Measurements from ENCODE around the gene SH3TC1.

The SH3TC1 gene

DNA sequence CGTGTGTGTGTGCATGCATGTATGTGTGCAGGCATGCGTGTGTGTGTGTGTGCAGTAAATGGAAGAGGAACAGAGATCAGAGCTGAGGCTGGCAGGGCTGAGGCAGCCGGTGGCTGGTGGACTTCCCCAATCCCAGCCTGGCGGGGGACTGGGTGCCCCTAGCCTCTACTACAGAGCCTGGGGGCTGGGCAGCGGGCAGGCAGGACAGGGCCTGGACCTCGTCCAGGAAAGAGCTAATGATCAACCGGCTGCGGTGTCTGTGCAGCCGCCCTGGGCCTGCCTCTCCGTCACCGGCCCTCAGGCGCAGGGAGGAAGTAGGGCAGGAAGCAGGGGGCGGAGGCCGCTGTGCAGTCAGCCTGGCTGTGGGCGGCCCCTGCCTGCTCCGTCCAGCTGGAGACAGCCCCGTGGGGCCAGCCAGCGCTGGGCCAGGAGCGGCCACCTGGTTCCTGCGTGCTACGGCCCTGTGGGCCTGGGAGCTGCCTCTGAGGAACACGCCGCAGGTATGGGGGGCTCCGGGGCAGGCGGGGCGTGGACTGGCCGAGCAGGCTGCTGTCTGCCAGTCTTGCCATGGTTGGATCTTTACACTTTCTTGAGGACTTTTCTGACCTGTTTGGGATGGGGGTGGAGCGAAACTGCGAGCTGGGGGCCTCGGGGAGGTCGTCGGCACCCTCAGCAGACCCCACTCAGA, at the start of gene SH3TC1:
Gene SH3TC1, plus strand, starts transcription at position 385 of the 688 bp plus-strand sequence. CDS start 5,905 bp downstream, outside the sequence.
- DNase-seq (ENCODE audit: low spot score) = peak; percentile 87

DNA sequence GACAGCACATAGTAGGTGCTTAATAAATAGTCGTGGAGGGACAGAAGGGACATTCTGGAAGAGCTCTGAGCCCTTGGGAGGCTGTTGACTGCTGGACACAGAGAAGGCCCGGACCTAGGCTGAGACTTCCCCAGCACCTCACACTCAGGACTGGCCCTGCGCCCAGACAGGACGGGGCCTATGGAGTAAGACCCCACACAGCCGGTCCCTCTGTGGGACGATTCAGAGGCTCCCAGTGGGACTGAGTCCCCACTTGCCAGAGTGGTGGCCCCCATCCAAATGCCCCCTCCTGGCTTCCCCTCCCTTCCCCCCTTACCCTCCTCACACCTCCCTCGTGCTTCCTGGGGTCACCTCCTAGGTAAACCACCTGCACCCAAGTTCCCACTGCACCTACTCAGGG, 49.4 kb upstream of the SH3TC1 start:
- no peak for DNase-seq (ENCODE audit: low spot score)

DNA sequence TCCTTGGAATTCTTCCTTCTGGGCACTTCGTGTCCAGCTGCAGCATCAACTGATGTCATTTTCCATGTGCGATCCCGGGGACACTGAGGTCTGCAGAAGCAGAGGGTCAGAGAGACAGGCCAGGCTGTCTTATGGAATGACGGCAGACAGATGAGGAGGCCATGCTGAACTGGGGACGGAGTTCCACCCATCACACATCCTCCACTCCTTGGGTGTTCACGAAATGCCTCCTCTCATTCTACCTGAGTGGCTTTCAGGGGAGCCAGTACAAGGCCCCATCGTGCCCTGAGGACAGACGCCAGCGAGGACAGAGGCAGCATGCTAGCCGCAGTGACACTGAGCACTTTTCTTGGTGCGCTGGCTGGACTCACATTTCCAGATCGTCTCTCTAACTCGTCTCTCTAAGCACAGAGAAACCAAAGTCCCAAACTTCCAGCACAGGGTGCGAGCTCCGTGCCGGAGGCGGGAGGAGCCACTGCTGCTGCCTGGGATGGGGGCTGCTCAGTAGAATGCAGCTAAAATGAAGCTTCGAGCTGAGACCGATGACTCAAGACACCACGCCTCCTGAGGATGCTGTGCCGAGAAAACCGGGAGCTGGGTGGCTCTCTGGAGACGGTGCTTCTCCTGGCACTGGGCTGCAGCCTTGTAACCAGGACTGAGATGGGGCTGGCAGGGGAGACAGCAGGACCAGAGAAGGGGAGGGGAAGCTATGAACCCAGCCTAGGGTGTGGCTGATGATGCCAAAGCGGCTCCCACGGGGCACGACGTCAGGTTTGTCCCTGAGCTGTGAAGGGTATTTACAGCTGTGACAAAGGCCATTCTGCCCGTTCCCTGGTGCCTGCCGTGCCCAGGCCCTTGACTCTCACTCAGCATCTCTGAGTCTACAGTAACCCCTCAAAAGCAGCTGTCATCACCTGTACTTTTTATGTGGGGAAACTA, 48.7 kb upstream of the SH3TC1 start:
- DNase-seq (ENCODE audit: low spot score) = no peak

DNA sequence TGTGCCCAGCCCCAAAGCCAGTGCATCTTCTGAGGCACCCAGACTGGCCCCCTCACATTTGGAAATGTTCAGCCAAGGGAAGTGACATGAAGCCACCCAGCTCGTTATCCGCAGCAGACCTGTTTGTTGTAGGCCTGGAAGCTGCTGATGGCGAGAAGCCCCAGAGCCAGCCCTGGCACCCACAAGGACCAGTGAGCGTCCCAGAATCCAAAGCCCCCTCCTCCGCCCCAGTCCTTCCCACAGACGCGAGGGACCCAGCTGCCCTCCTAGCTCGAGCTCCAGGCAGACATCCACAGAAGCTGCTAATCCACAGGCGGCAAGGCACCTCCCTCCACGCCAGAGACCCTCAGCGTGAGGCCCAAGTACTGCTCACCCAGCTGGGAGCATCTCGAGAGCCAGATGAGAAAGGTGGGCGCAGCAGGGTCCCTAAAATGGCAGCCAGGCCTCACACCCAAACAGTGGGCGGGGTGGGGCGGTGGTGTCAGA, 47.9 kb upstream of the SH3TC1 start:
- no peak for DNase-seq (ENCODE audit: low spot score)

DNA sequence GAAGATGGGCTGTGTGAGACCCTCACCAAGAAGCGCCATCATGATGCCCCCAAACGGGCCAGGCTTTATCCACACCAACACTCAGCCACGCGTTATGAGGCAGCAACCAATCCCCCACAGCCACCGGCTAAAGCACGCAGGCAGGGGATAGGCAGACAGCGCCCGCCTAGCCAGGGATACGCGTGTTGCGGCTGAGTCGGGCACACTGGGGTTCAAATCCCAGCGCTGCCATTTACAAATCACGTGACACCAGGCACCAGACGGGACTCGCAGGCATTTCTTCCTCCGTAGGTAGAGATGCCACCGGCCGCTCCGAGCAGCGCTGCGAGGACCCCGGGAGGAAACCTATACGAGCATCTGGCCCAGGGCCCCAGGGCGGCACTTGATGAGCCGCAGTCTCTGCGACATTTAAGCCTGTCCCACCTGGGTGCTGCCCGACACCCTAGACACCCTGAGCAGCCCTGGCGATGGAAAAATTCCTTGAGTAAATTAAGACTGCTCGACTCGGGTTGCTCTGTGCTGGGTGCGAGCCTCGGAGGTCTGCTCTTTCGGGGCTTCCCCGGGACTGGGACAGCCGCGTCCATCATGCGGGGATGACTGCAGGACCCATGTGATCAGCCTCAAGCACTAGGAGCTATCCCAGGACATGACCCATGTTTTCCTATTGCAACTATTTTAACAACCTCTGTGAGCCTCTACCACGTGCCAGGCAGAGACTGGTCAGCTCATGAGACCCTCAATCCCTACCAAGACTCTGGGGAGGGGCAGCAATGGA, 46.8 kb upstream of the SH3TC1 start:
- DNase-seq (ENCODE audit: low spot score) = no peak

DNA sequence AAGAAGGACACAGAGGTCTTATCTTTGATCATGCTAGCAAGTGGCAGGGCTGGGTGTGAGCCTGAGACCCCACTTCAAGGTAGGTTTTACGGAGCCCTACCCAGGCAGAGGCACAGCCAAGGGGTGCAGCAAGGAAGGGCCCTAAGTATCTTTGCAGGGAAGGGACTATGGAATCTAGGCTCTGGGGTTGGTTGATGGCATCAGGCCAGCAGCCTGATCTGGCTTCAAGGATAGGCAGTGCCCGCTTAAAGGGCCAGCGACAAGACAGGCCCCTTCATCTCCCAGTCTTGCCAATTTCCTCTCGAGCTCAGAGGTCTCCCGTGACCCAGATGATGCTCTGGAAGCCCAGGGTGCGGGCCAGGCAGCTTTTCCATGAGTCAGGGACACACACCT, 46.2 kb upstream of the SH3TC1 start:
- no peak for DNase-seq (ENCODE audit: low spot score)

DNA sequence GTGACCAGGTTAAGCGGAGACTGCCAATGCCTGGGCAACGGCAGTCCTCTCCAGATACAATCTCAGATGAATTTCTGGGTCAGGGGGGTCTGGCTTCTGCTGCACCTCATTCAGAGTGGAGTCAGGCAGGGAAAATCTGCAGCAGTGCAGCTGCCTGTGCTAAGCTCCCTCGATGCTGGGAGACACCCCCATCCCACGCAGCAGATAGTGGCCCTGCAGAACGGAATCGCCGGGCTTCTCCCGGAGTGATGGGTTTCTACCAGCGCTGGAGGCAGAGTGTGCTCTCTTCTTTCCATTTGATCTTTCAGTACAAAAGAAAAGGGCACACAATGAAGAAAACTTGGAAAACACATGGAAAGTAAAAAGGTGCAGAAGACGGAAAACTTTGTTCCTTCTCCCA, 45.6 kb upstream of the SH3TC1 start:
- no peak for DNase-seq (ENCODE audit: low spot score)

DNA sequence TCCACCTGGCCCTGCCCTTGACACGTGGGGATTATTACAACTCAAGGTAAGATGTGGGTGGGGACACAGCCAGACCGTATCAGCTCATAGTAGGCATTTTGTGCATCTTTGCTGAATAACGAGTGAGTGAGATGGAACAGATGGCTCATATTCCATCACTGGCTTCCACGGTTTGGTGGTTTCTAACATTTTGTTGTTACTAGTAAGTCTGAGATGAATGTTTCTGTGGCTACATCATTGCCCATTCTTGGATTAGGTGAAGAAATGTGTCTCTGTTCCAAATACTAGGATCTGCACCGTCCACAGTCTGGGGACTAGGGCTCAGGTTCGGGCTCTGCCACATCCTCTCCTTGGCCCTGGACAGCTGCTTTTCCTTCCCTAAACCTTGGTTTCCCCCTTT, 44.0 kb upstream of the SH3TC1 start:
- DNase-seq (ENCODE audit: low spot score) = no peak

DNA sequence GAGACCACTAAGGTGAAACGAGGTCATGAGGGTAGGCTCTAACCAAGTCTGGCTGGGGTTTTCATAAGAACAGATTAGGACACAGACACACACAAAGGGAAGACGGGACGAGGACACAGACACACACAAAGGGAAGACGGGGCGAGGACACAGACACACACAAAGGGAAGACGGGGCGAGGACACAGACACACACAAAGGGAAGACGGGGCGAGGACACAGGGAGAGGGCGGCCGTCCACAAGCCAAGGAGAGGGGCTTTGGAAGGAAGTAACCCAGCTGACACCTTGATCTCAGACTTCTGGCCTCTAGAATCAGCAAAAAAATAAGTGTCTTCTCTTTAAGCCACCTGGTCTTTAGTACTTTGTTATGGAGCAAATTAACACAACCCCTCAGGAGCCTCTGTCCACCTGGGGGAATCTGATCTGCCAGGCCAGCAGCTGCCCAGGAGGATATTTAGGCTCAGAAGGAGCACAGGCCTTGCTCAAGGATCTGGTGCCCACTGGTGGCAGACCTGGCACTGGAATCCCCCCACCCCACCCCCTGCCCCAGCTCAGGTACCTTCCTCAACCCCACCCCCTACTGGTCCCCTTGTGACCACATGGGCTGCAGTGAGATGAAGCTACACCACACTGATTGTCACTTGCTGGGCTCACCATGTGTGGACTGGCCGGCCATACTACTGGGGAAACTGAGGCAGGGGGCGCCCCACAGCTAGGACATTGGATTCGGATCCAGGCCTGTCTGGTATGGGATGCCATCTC, 43.2 kb upstream of the SH3TC1 start:
- no peak for DNase-seq (ENCODE audit: low spot score)

DNA sequence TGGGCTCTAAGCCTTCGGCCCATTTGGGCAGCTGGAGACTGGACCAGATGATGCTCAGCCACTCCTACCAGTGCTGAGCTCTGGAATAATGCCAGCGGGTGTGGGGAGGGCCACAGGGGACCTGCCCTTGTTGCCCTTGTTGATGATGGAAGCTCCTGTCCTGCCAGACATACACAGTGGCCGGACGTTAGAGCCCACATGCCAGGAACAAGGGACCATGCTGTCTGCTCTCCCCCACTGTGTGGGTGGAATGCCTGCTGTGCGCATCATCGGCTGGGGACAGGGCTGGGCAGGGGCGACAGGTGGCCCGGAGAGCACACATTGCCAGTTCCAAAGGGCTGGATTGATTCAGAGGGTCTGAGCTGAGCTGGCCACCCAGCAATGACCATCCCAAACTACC, 42.5 kb upstream of the SH3TC1 start:
- DNase-seq (ENCODE audit: low spot score) = no peak

DNA sequence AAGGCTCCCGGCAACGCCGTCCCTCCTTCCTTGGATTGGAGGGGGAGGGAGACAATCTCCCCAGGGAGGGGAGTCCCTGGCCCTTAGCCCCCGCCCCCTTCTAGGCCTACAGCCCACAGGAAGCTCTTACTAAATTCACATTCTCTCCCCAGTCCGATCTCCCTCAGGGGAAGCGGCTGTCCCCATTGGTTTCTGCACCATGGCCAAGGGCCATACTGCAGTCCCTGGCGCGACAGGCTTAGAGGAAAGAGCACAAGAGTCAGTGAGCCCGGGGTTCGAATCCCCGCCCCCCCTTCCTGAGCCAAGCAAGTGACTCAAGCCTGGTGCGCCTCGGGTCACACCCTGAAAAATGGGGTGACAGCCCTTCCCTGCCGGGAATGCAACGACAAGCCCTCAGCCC, 41.6 kb upstream of the SH3TC1 start:
- DNase-seq (ENCODE audit: low spot score) = no peak

DNA sequence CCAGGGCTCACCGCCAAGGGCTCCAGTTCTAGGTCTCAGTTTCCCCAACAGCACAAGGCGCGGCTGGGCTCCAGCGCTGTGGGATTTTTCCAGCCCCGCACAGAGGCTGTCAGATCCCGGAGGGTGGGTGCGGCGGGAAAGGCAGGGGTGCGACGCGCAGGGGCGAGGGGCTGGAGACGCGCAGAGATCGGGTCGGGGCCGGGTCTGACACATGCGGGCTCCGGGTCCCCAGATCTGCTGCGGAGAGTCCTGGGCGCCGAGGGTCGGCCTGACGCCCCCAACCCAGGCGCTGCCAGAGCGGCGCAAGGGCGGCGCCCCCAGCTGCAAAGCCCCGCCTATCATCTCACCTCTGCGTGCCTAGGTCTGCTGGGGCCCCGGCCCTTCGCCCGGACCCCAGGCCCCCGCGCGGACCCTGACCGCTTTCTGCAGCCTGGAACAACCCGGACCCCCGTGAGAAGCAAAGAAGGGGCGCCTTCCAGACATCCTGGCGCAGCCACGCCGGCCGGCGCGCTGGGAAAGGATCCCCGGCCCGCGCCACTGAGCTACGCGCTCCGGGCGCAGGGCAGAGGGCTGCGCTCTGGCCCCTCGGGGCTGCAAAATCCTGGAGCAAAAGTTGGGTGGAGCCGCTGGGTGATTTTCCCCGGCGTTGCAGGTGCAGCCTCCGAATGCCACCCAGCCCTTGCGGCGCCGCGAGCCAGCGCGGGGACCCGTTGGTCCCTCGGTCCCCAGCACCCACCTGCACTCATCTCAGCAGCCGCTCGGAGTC, 41.0 kb upstream of the SH3TC1 start:
- no peak for DNase-seq (ENCODE audit: low spot score)

DNA sequence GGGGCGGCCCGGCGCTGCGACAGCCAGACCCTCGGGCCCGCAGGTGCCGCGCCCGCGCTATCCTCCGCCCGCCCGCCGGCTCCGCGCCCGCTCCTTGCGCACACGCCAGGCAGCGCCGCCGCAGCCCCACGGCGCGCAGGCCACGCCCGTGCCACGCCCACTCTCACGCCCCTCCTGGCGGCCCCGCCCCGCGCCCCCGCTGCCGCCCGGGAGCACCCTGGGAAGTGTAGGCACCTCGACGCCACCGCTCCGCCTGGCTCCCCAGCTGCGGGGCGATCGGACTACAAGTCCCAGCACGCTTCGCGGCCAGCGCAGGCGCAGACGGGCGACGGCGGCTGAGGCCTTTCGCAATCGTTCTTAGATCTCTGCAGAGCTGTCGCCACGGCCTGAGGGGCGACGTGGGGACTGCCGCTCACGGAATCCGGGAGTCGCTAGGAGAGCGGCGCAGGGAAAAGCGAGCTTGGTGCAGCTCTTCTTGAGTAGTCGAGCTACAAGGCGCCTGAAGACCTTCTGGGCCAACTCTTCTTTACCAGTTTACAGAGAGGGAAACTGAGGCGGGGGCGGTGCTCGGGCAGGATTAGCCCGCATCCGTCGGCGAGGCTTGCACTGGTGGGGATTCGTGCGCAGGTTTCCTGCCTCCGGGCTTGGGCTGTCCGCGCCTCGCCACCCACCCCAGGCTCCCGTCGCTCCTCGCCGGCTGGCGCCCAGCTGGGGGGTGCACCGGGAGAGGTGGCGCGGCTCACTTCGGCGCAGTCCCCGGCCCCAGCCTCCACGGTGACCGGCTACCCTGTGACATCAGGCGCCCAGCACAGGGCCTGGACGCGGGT, 40.2 kb upstream of the SH3TC1 start, which contains the start of gene ABLIM2:
Gene ABLIM2, minus strand, starts transcription at position 104 of the 827 bp plus-strand sequence. CDS start 124 bp downstream, outside the sequence.
- DNase-seq (ENCODE audit: low spot score) = peak; percentile 97

DNA sequence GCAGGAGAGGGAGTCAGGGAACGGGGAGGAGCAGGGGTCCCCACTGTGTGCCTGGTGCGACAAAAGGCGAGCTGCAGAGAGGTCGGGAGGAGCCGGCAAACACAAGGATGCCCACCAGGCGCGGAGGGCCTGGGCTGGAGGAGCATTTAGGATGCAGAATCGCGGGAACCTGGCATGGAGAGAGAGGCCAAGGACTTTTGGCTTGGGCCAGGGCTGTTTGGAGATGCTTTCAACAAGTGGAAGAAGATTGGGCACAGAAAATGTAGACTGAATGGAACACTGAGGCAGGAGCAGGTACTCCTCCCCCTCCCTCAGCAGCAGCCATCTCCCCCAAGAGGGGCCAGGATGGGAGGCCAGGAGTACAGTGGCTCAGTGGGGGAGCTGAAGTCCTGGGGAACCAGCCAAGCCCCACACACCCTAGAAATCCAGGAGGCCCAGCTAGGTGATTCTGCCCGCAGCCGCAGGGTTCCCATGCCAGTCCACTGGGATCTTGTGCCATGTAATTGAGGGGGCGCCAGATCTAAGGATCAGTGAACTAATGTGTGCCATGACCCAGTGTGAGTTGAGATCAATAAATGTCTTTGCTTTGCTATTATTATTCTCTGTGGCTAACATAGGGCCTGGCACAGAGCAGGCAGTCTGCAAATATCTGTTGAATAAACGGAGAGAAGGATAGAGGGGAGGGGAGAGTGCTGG, 39.4 kb upstream of the SH3TC1 start:
- DNase-seq (ENCODE audit: low spot score) = no peak

DNA sequence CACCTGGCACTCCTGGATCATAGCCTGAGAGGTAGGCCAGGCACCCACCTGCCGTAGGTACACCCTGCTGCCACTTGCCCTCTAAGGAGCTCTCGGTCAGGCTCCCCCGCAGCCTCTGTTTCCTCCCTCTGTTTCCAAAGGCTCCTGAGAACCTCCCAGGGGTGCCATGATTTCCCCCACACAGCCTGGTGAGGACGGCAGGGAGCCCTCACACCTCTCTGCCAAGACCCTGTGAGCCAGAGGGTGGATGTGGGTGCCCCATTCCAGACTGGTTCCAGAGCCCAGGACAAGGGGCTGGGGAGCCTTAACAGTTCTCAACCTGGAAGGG, 38.9 kb upstream of the SH3TC1 start:
- DNase-seq (ENCODE audit: low spot score) = no peak

DNA sequence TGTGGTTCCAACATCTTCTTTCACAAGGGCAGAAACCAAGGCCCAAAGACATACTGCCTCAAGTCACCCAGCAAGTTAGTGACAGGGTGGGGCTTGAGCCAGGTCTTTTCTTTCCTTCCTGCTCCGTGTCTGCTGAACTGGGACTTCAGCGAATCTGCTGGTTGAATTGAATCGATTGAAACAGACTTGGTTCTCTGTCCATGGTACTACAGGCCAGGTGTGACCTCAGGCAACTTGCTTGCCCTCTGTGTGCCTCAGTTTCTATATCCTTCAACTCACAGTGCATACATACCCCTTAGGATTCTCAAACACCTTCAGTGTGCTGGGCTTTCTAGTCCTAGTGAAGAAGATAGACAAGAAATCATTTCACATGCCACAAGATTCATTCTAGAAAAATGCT, 38.5 kb upstream of the SH3TC1 start:
- DNase-seq (ENCODE audit: low spot score) = no peak

DNA sequence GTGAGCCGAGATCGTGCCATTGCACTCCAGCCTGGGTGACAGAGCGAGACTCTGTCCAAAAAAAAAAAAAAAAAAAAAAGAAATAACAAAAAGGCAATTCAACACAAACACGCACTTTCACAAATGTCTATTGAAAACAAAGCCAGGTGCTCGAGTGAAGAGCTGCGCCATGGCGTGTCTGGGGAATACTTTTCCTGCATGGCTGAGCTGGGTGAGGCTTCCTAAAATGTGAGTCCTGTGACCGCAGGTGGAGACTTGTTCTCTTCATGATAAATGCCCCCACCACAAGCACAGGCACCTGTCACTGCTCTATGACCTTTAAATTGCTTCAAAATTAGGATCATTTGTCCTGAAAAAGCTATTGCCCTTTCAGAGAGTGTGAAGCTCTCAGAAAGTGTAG, 36.5 kb upstream of the SH3TC1 start:
- no peak for DNase-seq (ENCODE audit: low spot score)

DNA sequence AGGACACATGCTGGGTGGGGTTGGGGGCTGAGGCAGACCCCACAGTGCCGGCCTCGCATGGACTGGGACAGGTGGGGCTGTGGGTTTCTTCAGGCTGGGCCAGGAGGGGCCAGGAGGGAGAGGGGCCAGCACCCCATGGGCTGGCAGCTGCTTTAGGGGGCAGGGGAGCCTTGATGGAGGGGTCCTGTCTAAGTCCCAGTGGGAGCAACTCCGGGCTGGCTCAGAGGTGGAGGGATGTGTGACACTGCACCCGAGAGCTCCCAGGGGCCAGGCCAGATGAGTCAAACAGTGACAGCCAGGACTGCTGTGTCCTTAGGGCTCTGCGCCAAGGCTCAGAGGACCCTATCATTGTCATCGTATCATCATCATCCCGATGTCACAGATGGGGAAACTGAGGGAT, 36.1 kb upstream of the SH3TC1 start:
- DNase-seq (ENCODE audit: low spot score) = no peak

DNA sequence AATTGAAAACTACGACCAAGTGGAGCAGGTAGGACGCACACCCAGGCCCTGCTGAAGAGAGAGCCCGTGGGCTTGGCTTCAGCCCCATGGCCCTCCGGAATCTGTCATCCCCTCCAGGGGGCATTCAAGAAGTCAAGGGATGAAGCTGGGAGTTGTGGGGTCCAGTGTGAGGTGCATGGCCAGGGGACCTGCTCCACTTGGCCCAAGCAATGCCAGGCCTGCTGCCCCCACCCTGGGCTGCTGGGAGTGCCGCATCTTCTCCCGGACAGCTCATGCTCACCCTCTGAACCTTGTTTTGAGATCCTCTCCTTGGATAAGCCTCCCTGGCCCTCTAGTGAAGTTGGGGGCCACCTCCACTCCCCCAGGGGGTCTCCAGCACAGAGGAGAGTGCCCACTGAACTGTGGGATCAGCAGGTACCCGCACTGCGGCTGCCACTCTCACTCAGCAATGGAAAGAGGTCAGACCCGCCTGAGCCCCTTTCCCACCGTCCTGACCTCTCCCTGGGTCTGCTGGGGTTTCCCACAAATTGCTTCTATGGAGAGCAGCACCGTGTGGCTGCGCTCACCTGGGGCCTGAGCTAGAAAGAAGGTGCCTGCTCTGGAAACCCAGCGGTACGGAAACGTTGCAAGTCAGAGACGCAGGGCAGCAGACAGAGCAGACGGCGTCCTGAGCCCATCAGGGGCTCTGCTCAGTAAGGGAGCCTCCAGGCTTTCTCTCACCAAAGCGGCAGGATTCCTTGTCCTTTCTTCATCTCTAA, 35.5 kb upstream of the SH3TC1 start:
- DNase-seq (ENCODE audit: low spot score) = no peak
